Stimulated activated CD8-positive, alpha-beta memory T cell treated with anti-CD3 and anti-CD28 coated beads, Interleukin-7, amount 100 ng/mL, for 48 hours (primary cell): Measurements from ENCODE around the gene PIK3CG.
"Not testable (repeated sequence)": the region's sequence is repeated elsewhere in the genome, so short reads cannot be mapped to it uniquely, and the experiment has no call there.

Experiments used
- DNase-seq, 2 donors: peaks; one replicate each; pipeline ENCODE4 v3.0.0-alpha.2; 2020; ENCODE audit warnings: low read depth in 1 of 2; ENCODE audit errors: extremely low read depth in 1 of 2

Gene PIK3CG

GRCh38 chr7:106865130-106866041 lies at the start of gene PIK3CG:
Gene PIK3CG, plus strand, starts transcription at chr7:106865282. Its CDS starts 2,280 bp downstream, at chr7:106867562.
- DNase-seq, result no peak

GRCh38 chr7:106817098-106817497 lies 48.0 kb upstream of the PIK3CG start:
- no peak for DNase-seq

- no peak for DNase-seq
Measured at GRCh38 chr7:106818736-106819135, 46.3 kb upstream of the PIK3CG start.

- DNase-seq, result no peak
Measured at GRCh38 chr7:106819546-106819945, 45.5 kb upstream of the PIK3CG start.

GRCh38 chr7:106820321-106821217 lies 44.5 kb upstream of the PIK3CG start:
- DNase-seq, result no peak

- DNase-seq, result no peak
Measured at GRCh38 chr7:106823631-106824030, 41.5 kb upstream of the PIK3CG start.

GRCh38 chr7:106824458-106824857 lies 40.6 kb upstream of the PIK3CG start:
- no peak for DNase-seq

- DNase-seq, result no peak
Measured at GRCh38 chr7:106827626-106828025, 37.5 kb upstream of the PIK3CG start.

GRCh38 chr7:106829496-106829895 lies 35.6 kb upstream of the PIK3CG start:
- DNase-seq, result no peak

GRCh38 chr7:106830896-106831295 lies 34.2 kb upstream of the PIK3CG start:
- not testable (repeated sequence) for DNase-seq

GRCh38 chr7:106836816-106837215 lies 28.3 kb upstream of the PIK3CG start:
- DNase-seq, result no peak

GRCh38 chr7:106839511-106839910 lies 25.6 kb upstream of the PIK3CG start:
- no peak for DNase-seq

GRCh38 chr7:106840342-106840741 lies 24.7 kb upstream of the PIK3CG start:
- no peak for DNase-seq

- DNase-seq, result no peak
Measured at GRCh38 chr7:106841896-106842390, 23.1 kb upstream of the PIK3CG start.

GRCh38 chr7:106844279-106844997 lies 20.6 kb upstream of the PIK3CG start:
- no peak for DNase-seq

- no peak for DNase-seq
Measured at GRCh38 chr7:106848049-106848448, 17.0 kb upstream of the PIK3CG start.

GRCh38 chr7:106848851-106849442 lies 16.1 kb upstream of the PIK3CG start:
- DNase-seq, result no peak

GRCh38 chr7:106851632-106852031 lies 13.4 kb upstream of the PIK3CG start:
- not testable (repeated sequence) for DNase-seq

GRCh38 chr7:106853250-106853908 lies 11.7 kb upstream of the PIK3CG start:
- DNase-seq, result no peak
